ENCODE measurements around the gene PUM1.

- TF ChIP-seq, protein P1, sequence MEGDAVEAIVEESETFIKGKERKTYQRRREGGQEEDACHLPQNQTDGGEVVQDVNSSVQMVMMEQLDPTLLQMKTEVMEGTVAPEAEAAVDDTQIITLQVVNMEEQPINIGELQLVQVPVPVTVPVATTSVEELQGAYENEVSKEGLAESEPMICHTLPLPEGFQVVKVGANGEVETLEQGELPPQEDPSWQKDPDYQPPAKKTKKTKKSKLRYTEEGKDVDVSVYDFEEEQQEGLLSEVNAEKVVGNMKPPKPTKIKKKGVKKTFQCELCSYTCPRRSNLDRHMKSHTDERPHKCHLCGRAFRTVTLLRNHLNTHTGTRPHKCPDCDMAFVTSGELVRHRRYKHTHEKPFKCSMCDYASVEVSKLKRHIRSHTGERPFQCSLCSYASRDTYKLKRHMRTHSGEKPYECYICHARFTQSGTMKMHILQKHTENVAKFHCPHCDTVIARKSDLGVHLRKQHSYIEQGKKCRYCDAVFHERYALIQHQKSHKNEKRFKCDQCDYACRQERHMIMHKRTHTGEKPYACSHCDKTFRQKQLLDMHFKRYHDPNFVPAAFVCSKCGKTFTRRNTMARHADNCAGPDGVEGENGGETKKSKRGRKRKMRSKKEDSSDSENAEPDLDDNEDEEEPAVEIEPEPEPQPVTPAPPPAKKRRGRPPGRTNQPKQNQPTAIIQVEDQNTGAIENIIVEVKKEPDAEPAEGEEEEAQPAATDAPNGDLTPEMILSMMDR (conservative IDR thresholded peaks at IDR 0.05; ENCODE audit: low read depth, low read length), result no peak
- TF ChIP-seq EZH2 (IDR thresholded peaks at IDR 0.05; ENCODE audit: low read length, unreplicated experiment), result no peak
Observed at GRCh38 chr1:30898031-30898815, 167.3 kb downstream of the PUM1 start.
